ENCODE results near the gene GFI1B.

DNA sequence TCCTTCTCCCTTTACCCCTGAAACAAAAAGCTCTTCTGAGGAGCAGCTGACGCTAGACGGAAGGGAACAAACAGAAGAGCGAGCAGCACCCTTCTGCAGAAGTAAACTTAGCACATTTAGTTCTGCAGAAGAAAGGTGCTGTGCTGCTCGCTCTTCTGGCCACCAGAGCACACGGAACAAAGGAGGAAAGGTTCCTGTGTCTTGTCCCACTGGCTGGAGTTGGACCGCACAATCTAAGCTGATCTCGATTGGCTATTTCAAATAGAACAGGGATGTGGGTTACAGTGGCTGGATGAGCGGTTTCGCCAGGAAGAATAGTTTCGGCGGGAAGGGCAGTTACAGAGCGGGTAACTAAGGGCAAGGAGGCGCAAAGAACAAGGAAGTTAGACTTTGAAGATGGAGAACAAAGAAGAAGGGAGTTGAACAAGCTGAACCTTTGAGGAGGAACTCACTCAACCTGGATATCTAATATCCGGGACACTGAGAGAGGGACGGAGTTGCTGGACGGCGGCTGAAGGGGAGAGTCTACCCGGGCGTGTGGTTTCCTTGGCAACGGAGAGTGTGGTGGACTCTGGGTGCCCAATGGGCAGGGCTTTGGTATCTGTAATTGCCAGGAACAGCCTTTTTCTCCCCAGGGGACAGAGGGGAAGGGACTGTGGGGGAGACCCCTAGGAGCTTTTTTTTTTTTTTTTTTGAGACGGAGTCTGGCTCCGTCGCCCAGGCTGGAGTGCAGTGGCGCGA, 59.5 kb downstream of the GFI1B start:
- TF ChIP-seq POLR2AphosphoS5 (IDR thresholded peaks at IDR 0.05; ENCODE audit: low read depth, low read length) (no peak), POLR2A (IDR thresholded peaks at IDR 0.05; ENCODE audit: low read depth, low read length) (no peak), TAF1 (IDR thresholded peaks at IDR 0.05; ENCODE audit: low read depth, low read length) (no peak)
